Stimulated activated memory B cell treated with anti-CD40 and anti-IgM and Interleukin-4, amounts not matched to agents 10 μg/mL and 1 μg/mL and 100 μg/mL, for 72 hours (primary cell): ENCODE data around the gene XPO6.

Experiments
- ATAC-seq: fragments of 150-1000 bp; cut with Tn5 transposase; 2 replicates; pipeline ENCODE4 v1.10.0; 2021
- H3K27ac Mint-ChIP-seq: one replicate; pipeline ENCODE4 v1.8.0; 2022; ENCODE audit warnings: mild to moderate bottlenecking, mixed read lengths
- H3K27me3 Mint-ChIP-seq: one replicate; pipeline ENCODE4 v1.8.0; 2022; ENCODE audit warnings: mixed read lengths
- H3K36me3 Mint-ChIP-seq: one replicate; pipeline ENCODE4 v1.8.0; 2022; ENCODE audit warnings: mixed read lengths
- H3K4me1 Mint-ChIP-seq: one replicate; pipeline ENCODE4 v1.8.0; 2022; ENCODE audit warnings: mixed read lengths
- H3K4me3 Mint-ChIP-seq: one replicate; pipeline ENCODE4 v1.8.0; 2022; ENCODE audit warnings: mild to moderate bottlenecking, moderate library complexity, mixed read lengths
- H3K9me3 Mint-ChIP-seq: one replicate; pipeline ENCODE4 v1.8.0; 2022; ENCODE audit warnings: mixed read lengths

Gene XPO6

DNA sequence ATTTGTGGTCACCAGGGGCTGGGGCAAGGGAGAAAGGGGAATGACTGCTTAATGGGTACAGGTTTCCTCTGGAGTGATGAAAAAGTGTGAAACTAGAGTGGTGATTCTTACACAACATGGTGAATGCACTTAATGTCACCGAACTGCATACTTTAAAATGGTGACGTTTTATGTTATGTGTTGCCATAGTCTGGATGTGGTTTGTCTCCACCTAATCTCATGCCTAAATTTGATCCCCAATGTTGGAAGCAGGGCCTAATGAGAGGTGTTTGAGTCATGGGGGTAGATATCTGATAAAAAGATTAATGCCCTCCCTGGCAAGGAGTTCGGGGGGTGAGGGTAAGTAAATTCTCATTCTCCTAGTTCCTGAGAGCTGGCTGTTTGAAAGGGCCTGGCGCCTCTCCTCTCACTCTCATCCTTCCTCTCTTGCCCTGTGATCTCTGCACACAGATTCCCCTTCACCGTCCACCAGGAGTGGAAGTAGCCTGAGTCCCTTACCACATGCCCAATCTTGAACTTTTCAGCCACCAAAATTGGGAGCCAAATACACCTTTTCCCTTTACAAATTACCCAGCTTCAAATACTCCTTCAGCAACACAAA, 15.3 kb downstream of the XPO6 start:
- no peak for ATAC-seq
- peaks cover 57% of the 10 kb centered on the region for H3K4me1 Mint-ChIP-seq
- H3K27me3 Mint-ChIP-seq = no peaks in the 10 kb centered on the region
- H3K36me3 Mint-ChIP-seq = peaks cover 31% of the 10 kb centered on the region
- H3K27ac Mint-ChIP-seq = peak overlapping the region; percentile 92
- no peak overlapping the region for H3K4me3 Mint-ChIP-seq
- H3K9me3 Mint-ChIP-seq = no peaks in the 10 kb centered on the region

DNA sequence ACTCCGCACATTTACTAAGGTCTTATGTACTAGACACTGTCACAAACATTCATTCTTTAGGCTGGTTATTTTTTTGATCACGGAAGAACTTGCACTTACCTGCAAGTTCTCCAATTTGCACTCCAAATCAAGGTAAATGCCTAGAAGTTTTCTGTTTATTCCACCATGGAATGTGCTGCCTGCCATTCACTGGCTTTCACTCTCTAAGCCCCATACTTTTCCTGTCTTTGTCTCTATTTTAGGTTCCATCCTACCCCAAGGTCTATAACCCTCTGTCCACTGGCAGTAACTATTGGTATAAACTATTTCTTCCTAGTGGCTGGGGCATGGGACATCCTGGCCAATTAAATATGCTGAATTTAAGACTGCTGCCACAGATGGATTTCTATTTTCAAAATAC, 15.9 kb downstream of the XPO6 start:
- H3K9me3 Mint-ChIP-seq = no peaks in the 10 kb centered on the region
- H3K4me3 Mint-ChIP-seq = no peak overlapping the region
- peak overlapping the region; percentile 92 for H3K27ac Mint-ChIP-seq
- ATAC-seq = no peak
- H3K4me1 Mint-ChIP-seq = peaks cover 63% of the 10 kb centered on the region
- H3K27me3 Mint-ChIP-seq = no peaks in the 10 kb centered on the region
- H3K36me3 Mint-ChIP-seq = peaks cover 28% of the 10 kb centered on the region

DNA sequence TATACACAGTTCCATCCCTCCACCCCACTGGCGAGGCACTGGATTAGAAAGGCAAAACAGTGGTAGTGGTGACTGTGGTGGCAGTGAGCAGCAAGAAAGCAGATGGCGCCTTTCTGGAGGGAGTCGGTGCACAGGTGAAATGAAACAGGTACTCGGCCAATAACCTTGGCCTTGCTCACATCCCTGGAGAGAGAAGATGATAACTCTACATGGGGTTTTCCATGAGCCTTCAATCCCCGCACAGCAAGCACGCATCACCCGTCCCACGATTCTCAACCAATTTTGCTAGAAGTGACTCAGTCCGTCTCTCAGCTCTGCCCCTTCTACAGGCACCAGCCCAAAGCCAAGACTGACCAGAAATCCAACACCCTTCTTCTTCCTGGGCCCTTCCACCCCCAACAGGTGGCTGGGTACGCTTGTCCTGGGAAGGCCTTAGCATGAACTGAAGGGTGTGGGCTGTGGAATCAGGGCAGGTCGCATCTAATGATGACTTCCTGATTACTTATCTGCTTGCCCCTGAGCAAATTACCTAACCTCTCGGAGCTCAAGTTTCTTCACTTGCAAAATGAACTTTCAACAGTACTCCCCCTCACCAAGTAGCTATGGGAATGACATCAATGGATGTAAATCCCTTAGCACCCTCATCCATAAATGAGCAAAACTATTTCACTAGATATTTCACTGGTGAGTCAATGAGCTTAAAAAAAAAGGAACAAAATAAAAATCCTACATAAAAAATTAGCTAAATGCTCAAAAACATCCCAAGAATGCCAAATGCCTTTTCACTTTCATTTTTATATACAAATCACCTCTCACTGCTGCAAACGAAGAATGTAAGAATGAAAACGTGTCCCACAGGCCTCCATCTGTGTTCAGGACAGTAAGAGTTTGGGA, 18.0 kb downstream of the XPO6 start:
- Mint-ChIP-seq H3K27ac (peak overlapping the region; percentile 92), H3K9me3 (no peaks in the 10 kb centered on the region), H3K4me1 (peaks cover 79% of the 10 kb centered on the region), H3K36me3 (peaks cover 28% of the 10 kb centered on the region), H3K4me3 (peak overlapping the region; percentile 74), H3K27me3 (no peaks in the 10 kb centered on the region)
- ATAC-seq = peak; percentile 62

DNA sequence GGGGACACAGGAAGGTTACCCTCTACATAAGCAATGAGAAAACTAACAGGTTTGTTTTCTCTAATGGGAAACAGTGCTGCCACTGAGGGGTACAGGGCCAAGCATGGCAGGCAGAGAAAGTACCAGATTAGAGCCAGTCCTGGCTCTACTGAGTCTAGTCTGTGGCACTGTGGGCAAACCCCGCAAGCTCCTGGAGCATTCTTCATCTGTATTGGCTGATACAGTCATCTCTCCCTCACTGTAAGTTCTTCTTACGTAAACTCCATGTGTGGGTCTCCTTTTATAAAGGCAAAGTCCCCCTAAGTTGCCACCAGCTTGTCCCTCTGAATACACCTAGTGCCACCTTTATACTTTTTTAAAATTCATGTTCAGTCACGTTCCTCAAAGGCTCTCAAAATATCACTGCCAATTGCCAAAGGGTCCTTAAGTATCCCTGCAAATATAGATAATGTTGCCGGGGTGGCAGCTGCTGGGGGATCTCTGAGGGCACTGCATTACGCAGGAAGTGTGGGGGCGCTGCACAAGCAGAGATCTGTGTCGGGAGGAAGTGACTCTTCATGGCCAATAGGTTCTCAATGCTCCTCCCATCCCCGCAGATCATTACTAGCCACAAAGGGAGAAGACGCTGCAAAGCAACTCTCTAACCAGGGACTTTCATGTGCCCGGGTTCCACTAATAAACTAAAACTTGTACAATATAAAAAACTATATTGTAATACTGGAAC, 18.8 kb downstream of the XPO6 start:
- peak; percentile 89 for ATAC-seq
- H3K9me3 Mint-ChIP-seq = no peaks in the 10 kb centered on the region
- peak overlapping the region; percentile 92 for H3K27ac Mint-ChIP-seq
- peaks cover 28% of the 10 kb centered on the region for H3K36me3 Mint-ChIP-seq
- H3K4me1 Mint-ChIP-seq = peaks cover 87% of the 10 kb centered on the region
- peak overlapping the region; percentile 74 for H3K4me3 Mint-ChIP-seq
- H3K27me3 Mint-ChIP-seq = no peaks in the 10 kb centered on the region

DNA sequence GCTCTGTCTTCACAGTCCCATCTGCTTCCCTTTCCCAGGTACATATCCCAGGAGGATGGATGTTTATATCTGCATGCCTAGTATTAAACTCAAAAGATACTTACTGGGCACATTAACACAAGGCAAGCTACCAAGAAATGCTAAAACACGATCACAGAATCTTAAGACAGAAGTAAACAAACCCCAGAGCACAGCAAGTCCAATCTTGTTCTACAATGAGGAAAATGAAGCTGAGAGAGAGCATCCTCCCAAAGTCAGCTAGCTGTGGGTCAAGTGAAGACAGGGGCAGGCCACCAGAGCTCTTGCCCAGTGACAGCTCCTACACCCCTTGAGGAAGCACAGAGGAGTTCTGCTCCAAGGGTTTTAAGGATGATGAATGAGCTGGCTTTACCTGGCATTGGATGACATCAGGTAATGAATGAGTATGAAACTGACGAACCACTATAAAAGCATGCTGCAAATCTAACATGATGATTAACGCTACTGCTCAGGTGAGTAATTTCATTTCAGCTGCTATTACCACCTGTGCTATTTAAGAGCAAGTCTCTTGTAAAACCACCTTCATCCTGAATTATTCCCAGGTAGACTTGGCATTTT, 20.3 kb downstream of the XPO6 start:
- Mint-ChIP-seq H3K4me3 (no peak overlapping the region), H3K36me3 (peaks cover 28% of the 10 kb centered on the region), H3K4me1 (peaks cover 97% of the 10 kb centered on the region), H3K9me3 (no peaks in the 10 kb centered on the region), H3K27me3 (no peaks in the 10 kb centered on the region), H3K27ac (peak overlapping the region; percentile 92)
- no peak for ATAC-seq

DNA sequence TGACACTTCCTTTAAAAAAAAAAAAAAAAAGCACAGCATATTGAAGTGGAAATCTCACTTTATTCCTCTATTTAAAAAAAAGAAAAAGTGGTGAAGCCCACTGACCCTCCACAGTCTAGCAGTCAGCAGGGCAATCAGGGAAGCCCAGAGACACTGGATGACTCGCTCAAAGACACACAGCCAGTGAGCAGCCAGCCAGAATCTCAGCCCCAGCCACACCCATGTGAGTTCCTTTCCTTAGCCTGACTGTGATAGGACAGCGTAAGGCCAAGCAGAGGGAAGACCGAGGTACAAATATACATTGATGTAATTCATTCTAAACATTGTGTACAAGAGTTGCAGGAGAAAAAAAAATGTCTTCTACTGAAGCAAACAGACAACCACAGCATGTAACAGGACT, 22.5 kb downstream of the XPO6 start:
- H3K36me3 Mint-ChIP-seq = peaks cover 19% of the 10 kb centered on the region
- H3K4me3 Mint-ChIP-seq = peak overlapping the region; percentile 60
- peaks cover 96% of the 10 kb centered on the region for H3K4me1 Mint-ChIP-seq
- H3K27me3 Mint-ChIP-seq = no peaks in the 10 kb centered on the region
- H3K9me3 Mint-ChIP-seq = peaks cover 2% of the 10 kb centered on the region
- ATAC-seq = no peak
- H3K27ac Mint-ChIP-seq = peak overlapping the region; percentile 92

DNA sequence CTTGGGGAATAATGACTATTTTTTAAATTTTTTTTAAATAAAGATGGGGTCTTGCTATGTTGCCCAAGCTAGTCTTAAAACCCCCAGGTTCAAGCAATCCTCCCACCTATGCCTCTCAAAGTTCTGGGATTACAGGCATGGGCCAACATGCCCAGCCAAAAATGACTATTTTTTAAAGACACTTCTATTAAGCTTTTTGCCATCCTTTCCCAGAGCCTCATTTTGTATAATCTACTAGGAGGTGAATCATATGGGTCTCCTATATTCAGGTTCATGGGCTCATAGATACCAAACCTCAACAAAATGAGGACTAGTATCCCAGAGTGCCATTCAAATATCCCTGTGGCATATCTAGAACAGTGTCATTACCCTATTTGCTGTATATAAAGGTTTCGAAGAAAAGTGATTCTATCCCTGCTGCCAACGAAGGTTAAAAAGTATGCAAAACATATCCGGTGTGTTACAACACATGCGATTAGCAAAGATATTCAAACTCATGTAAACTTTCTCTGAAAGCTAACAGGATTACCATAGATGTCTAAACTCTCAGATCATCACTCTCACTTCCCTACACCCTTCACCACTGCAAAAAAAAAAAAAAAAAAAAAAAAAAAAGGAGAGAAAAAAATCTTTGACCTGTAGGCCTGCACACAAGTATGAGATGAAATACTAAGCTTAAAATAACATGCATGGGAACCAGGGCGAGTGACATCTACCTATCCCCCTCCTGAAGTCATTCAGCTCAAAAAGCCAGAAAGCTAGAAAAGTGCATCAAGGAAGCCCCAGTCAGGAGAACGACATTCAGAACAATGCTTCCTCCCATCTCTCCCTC, 23.5 kb downstream of the XPO6 start:
- Mint-ChIP-seq H3K4me1 (peaks cover 96% of the 10 kb centered on the region), H3K36me3 (peaks cover 29% of the 10 kb centered on the region), H3K27me3 (no peaks in the 10 kb centered on the region), H3K9me3 (peaks cover 3% of the 10 kb centered on the region), H3K27ac (peak overlapping the region; percentile 92), H3K4me3 (peak overlapping the region; percentile 60)
- ATAC-seq = peak; percentile 86

DNA sequence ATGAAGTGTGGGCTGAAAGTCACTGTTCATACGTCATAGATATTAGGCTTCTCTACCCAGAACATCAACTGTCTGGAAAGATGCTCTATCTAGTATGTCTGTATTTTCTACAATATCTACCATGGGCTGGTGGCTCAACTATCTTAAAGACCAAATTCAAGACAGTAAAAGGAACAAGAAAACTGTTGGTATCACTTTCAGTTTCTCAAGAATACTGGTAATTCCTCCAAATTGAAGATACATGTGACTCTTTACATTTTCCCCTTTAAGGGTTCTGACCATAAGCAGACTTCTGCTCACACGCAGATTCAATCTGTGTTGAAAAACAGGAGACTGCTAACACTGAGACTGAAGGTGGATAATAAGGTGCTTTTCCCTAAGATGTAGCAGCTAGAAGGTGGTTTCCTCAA, 24.2 kb downstream of the XPO6 start:
- peaks cover 3% of the 10 kb centered on the region for H3K9me3 Mint-ChIP-seq
- peaks cover 35% of the 10 kb centered on the region for H3K36me3 Mint-ChIP-seq
- peak overlapping the region; percentile 92 for H3K27ac Mint-ChIP-seq
- no peaks in the 10 kb centered on the region for H3K27me3 Mint-ChIP-seq
- ATAC-seq = peak; percentile 77
- peaks cover 96% of the 10 kb centered on the region for H3K4me1 Mint-ChIP-seq
- peak overlapping the region; percentile 67 for H3K4me3 Mint-ChIP-seq

DNA sequence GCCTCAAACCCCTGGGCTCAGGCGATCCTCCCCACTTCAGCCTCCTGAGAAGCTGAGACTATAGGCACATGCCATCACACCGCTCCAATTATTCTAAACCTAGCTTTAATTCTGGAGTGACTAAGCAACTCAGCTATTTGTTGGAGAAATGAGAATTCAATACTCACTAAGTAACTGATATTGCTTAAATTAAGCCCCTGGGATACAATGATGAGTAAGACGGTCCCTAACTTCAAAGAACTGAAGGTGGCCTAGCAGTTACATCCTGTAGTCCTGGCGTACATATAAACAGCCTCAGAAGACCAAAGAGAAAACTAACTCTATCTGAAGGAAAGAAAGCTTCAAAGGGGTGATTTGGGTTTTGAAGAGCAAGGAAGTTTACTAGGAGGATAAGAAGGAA, 25.0 kb downstream of the XPO6 start:
- Mint-ChIP-seq H3K27me3 (no peaks in the 10 kb centered on the region), H3K27ac (peak overlapping the region; percentile 92), H3K4me1 (peaks cover 98% of the 10 kb centered on the region), H3K9me3 (peaks cover 3% of the 10 kb centered on the region), H3K4me3 (peak overlapping the region; percentile 67), H3K36me3 (peaks cover 35% of the 10 kb centered on the region)
- ATAC-seq = peak; percentile 28

DNA sequence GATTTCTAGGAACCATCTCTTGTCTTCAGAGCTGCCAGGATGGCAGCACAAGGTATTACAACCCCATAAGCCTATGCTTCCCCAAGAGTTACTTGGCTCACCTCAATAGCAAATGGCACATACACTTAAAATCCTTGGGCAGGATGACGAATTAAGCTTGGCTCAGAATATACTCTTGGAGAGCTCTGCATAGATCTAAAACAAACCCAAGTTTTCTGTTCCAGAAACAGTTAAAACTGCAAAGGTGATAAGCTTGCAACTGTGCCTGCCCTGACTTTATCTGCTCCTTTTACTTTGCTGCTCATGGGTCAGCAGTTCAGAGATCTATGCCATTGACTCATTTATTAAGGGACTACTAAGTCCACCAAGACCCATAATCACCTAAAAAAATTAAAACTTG, 26.1 kb downstream of the XPO6 start:
- no peak for ATAC-seq
- no peaks in the 10 kb centered on the region for H3K27me3 Mint-ChIP-seq
- H3K36me3 Mint-ChIP-seq = peaks cover 29% of the 10 kb centered on the region
- peaks cover 98% of the 10 kb centered on the region for H3K4me1 Mint-ChIP-seq
- peaks cover 3% of the 10 kb centered on the region for H3K9me3 Mint-ChIP-seq
- no peak overlapping the region for H3K4me3 Mint-ChIP-seq
- peak overlapping the region; percentile 92 for H3K27ac Mint-ChIP-seq

DNA sequence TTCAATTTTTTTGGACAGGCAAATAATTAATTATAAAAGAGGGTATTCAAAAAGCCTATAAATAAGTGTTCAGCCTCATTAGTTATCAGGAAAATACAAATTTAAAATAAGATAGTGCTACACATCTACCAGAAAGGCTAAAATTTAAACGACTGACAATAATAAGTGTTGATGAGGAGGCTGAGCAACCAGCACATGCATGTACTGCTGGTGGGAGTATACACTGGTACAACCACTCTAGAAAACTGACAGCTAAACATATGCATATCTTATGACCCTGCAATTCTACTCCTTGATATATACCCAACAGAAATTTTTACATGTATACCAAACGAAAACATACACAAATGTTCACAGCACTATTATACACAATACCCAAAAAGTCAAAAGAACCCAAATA, 27.1 kb downstream of the XPO6 start:
- no peak overlapping the region for H3K4me3 Mint-ChIP-seq
- H3K27me3 Mint-ChIP-seq = no peaks in the 10 kb centered on the region
- no peak for ATAC-seq
- peaks cover 24% of the 10 kb centered on the region for H3K36me3 Mint-ChIP-seq
- H3K4me1 Mint-ChIP-seq = peaks cover 98% of the 10 kb centered on the region
- H3K9me3 Mint-ChIP-seq = peaks cover 3% of the 10 kb centered on the region
- peak overlapping the region; percentile 92 for H3K27ac Mint-ChIP-seq

DNA sequence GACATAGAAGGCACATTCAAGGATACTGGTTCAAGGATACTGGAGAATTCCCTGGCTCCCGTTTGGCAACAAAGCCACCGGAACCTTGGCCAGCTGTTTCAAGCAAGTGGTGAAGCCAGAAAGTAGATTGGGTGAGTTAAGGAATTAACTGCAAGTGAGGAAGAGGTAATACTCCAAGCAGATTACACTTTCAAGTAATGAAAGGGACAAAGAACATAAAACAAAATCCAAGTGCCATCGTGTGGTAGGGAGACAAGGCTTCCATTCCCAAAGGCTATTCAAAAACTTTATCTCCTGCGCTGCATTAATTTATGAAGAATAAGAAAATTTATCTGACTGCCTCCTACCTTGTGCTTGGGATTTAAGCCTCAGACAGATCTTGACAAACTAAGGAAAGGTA, 27.8 kb downstream of the XPO6 start:
- Mint-ChIP-seq H3K36me3 (peaks cover 23% of the 10 kb centered on the region), H3K27ac (peak overlapping the region; percentile 92), H3K4me3 (no peak overlapping the region), H3K4me1 (peaks cover 95% of the 10 kb centered on the region), H3K9me3 (peaks cover 3% of the 10 kb centered on the region), H3K27me3 (no peaks in the 10 kb centered on the region)
- no peak for ATAC-seq

DNA sequence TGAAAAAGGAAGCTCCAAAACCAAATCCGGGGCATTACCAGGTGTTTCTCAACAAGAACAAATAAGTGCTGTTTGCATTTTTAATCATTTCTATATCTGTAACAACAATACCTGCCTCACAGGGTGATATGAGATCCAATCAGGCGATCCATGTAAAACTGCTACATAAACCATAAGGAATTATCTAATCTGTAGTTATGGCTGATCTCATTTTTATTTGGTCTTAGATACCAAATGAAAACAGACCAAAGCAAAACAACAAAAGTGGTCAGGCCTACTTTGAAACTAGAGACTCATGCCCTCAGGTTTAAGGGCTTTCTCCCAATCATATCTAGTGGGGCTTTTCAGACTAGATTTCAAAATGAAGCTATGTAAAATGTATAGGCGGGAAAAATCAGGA, 28.3 kb downstream of the XPO6 start:
- Mint-ChIP-seq H3K36me3 (peaks cover 23% of the 10 kb centered on the region), H3K27ac (peak overlapping the region; percentile 92), H3K9me3 (peaks cover 3% of the 10 kb centered on the region), H3K4me1 (peaks cover 94% of the 10 kb centered on the region), H3K4me3 (no peak overlapping the region), H3K27me3 (no peaks in the 10 kb centered on the region)
- ATAC-seq = no peak

DNA sequence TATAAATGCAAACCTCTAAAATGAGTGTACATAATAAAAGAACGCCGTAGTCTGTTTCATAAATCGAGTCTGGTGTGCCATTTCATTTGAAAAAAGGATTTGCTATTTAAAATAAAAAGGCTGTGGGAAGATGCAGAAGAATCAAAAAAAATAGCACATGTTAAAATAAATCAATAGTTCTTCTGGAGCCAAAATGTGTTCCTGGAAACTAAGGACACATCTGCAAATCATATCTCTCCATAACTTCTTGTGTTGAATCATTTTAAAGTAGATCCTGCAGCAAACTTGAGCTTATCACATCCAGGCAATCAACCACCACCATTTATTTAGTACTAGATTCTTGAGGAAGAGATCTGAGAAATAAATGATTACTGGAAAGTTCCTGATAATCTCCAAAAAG, 29.0 kb downstream of the XPO6 start:
- Mint-ChIP-seq H3K27ac (peak overlapping the region; percentile 92), H3K4me3 (no peak overlapping the region), H3K36me3 (peaks cover 24% of the 10 kb centered on the region), H3K9me3 (peaks cover 3% of the 10 kb centered on the region), H3K27me3 (no peaks in the 10 kb centered on the region), H3K4me1 (peaks cover 94% of the 10 kb centered on the region)
- ATAC-seq = no peak
